Lung (tissue), 12 donors: Measurements from ENCODE around the gene TIMM10. TPM values are rescaled to one million over a fixed set of nuclear protein-coding genes. Genes with fewer than 3 reads are reported as not detected.

Experiments used
- ATAC-seq: fragments of 200-7000 bp; cut with Tn5 transposase; one replicate; pipeline ENCODE4 v1.9.1; 2020; ENCODE audit warnings: moderate number of reproducible peaks; ENCODE audit not compliant: insufficient read depth, low FRiP score
- DNase-seq, 3 donors: peaks; one replicate each; pipeline ENCODE4 v3.0.0-alpha.2; 2013 to 2017
- H3K27ac ChIP-seq, 2 donors: one replicate each; pipeline ENCODE4 v1.5.1; 2013; ENCODE audit warnings: mild to moderate bottlenecking in 2 of 2, moderate library complexity in 2 of 2, control low read depth in 1 of 2, inconsistent platforms in 1 of 2, low read depth in 1 of 2, low read length in 1 of 2
- H3K27me3 ChIP-seq, 3 donors: one replicate each; pipeline ENCODE4 v1.5.1; 2013; ENCODE audit warnings: low read length in 2 of 3; ENCODE audit not compliant: control insufficient read depth in 3 of 3, insufficient read depth in 3 of 3
- H3K36me3 ChIP-seq, 4 donors: one replicate each; pipeline ENCODE4 v1.5.1; 2013; ENCODE audit warnings: low read length in 4 of 4, mild to moderate bottlenecking in 1 of 4, moderate library complexity in 1 of 4; ENCODE audit not compliant: control insufficient read depth in 4 of 4, insufficient read depth in 4 of 4
- H3K4me1 ChIP-seq, 5 donors: one replicate each; pipeline ENCODE4 v1.5.1; 2013; ENCODE audit warnings: low read length in 5 of 5, mild to moderate bottlenecking in 2 of 5, moderate library complexity in 1 of 5; ENCODE audit not compliant: control insufficient read depth in 5 of 5, insufficient read depth in 5 of 5
- H3K4me3 ChIP-seq: one replicate; pipeline ENCODE4 v1.5.1; 2013; ENCODE audit warnings: mild to moderate bottlenecking, control low read depth, moderate library complexity
- H3K9ac ChIP-seq, 2 donors: one replicate each; pipeline ENCODE4 v1.5.1; 2013; ENCODE audit warnings: low read length in 2 of 2, control low read depth in 1 of 2; ENCODE audit not compliant: insufficient read depth in 1 of 2
- H3K9me3 ChIP-seq, 4 donors: one replicate each; pipeline ENCODE4 v1.5.1; 2013; ENCODE audit warnings: low read length in 3 of 4, mild to moderate bottlenecking in 1 of 4, moderate library complexity in 1 of 4; ENCODE audit not compliant: control insufficient read depth in 4 of 4, insufficient read depth in 3 of 4
- CTCF ChIP-seq: IDR thresholded peaks from 2 replicates; pipeline ENCODE4 v1.5.1; 2012; ENCODE audit warnings: mild to moderate bottlenecking; ENCODE audit errors: control extremely low read depth, extremely low read depth
- WGBS, 2 donors: extraction: QIAGEN DNeasy Blood & Tissue Kit; methylation state at CpG; one replicate each; pipeline ENCODE4 v1.1.7; 2013; 5-methylcytosine and 5-hydroxymethylcytosine counted together
- polyA plus RNA-seq, 2 donors: library from polyadenylated mRNA; stranded (reverse); fragments of 200-250 nt; gene quantifications; one replicate each; pipeline ENCODE4 v1.2.1, GENCODE V29; 2013
- total RNA-seq, 2 donors: library from RNA; depleted of rRNA in 1 of 2; stranded (reverse); fragments of >200 nt in 1 of 2; gene quantifications; one replicate each; pipeline ENCODE4 v1.2.1, GENCODE V29; 2014 to 2021
- donor health status: control.
- donor health status: control.
- donor health status: Bipolar disorder and iron deficiency.
- donor health status: healthy.
- donor health status: DM: yes; HTN: yes; CAD: no.

TIMM10 gene
- total and polyA plus RNA-seq, 4 donors: 10.4 to 64.7 (median 45.8) TPM

DNA sequence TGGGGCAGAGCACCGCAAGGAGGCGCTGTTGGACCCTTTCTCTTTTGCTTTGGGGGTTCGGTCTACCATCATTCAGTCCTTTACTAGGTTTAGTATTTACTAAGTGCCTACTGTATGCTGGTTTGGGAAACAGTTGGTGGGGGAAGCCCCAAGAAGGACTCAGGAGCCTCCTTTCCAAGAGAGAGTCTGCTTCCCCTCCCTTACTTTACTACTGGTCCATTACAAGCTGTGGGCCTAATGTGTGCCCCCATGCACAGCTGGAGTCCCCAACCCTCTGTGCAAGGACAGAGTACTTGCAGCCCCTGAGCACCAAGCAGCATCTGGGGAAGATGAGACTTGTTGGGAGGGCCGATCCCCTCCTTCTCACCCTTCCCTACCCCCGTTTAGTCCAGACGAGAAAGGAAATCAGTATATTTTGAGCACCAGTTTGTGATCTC is 37.8 kb upstream of the TIMM10 start:
- peak overlapping the region in 1 of 2 donors; percentile 91 for H3K27ac ChIP-seq
- H3K4me1 ChIP-seq: peaks cover 0 to 18% (median 8%) of the 10 kb centered on the region in 5 donors
- H3K36me3 ChIP-seq: no peaks in the 10 kb centered on the region
- no peak for ATAC-seq
- peak; percentile 89 for TF ChIP-seq CTCF
- peak overlapping the region in 1 of 2 donors; percentile 60 for H3K9ac ChIP-seq
- H3K27me3 ChIP-seq: no peaks in the 10 kb centered on the region
- peak; percentile 89 to 90 (median 89) for DNase-seq
- H3K4me3 ChIP-seq: peak overlapping the region; percentile 97
- 27 to 33% methylated on average over 6 of the region's 6 CpGs for WGBS, 2 donors
- no peaks in the 10 kb centered on the region for H3K9me3 ChIP-seq

- ATAC-seq: peak; percentile 81
- Histone ChIP-seq H3K9ac (peak within 1 kb of the TSS; percentile 21 to 78), H3K27me3 (no peaks in the 10 kb centered on the region), H3K4me1 (peaks cover 0 to 18% (median 8%) of the 10 kb centered on the region in 5 donors), H3K36me3 (no peaks in the 10 kb centered on the region), H3K9me3 (no peaks in the 10 kb centered on the region), H3K4me3 (peak within 1 kb of the TSS; percentile 97), H3K27ac (peak within 1 kb of the TSS; percentile 75 to 95)
- DNase-seq: peak; percentile 68 to 75 (median 72)
- 1% methylated on average over 72 to 92 of the region's 92 CpGs for WGBS, 2 donors
- TF ChIP-seq CTCF: peak; percentile 4
Measured at GRCh38 chr11:57567515-57568329, 37.2 kb upstream of the TIMM10 start, which contains the start of gene UBE2L6. UBE2L6 (minus strand) TSS chr11:57567672; CDS start chr11:57567611, 61 bp downstream.

GRCh38 chr11:57566905-57567514 is 36.5 kb upstream of the TIMM10 start:
- H3K4me3 ChIP-seq: peak overlapping the region; percentile 97
- no peak for TF ChIP-seq CTCF
- H3K9ac ChIP-seq: peak overlapping the region; percentile 21 to 78
- 2 to 3% methylated on average over 15 of the region's 15 CpGs for WGBS, 2 donors
- ATAC-seq (peak; percentile 1), DNase-seq (peak in 1 of 3 donors; percentile 62)
- peaks cover 0 to 1% (median 0%) of the 10 kb centered on the region in 4 donors for H3K36me3 ChIP-seq
- peak overlapping the region; percentile 43 to 95 for H3K27ac ChIP-seq
- H3K9me3 ChIP-seq: no peaks in the 10 kb centered on the region
- peaks cover 0 to 18% (median 8%) of the 10 kb centered on the region in 5 donors for H3K4me1 ChIP-seq
- no peaks in the 10 kb centered on the region for H3K27me3 ChIP-seq
